GM12878 (cell line): ENCODE results near the gene LMAN1L. TPM values are rescaled to one million over a fixed set of nuclear protein-coding genes. Genes with fewer than 3 reads are reported as not detected.

Experiments
- BACH1 ChIP-seq: fragments of 450-650 bp; IDR thresholded peaks from 2 replicates; pipeline ENCODE4 v1.6.1; 2017; ENCODE audit warnings: mild to moderate bottlenecking, borderline replicate concordance
- BMI1 ChIP-seq: fragments of 450-650 bp; IDR thresholded peaks from 2 replicates; pipeline ENCODE4 v1.6.1; 2016; ENCODE audit warnings: mild to moderate bottlenecking, moderate library complexity, borderline replicate concordance
- CHD1 ChIP-seq: IDR thresholded peaks from 2 replicates; pipeline ENCODE4 v1.6.1; 2012; ENCODE audit warnings: low read depth, low read length, improper control_type of control experiment
- CHD4 ChIP-seq: fragments of 200-600 bp; sonication (generic); IDR thresholded peaks from 2 replicates; pipeline ENCODE4 v1.6.1; 2016; ENCODE audit warnings: mild to moderate bottlenecking
- CREM ChIP-seq: IDR thresholded peaks from 2 replicates; pipeline ENCODE4 v1.6.1; 2014; ENCODE audit warnings: antibody characterized with exemption, low read depth
- CTCF ChIP-seq, 3 experiments: IDR thresholded peaks in 2 of 3; conservative IDR thresholded peaks in 1 of 3; 2 replicates each; pipeline ENCODE4 v1.5.1; 2011; ENCODE audit warnings: low read depth in 3 of 3, low read length in 3 of 3, mild to moderate bottlenecking in 3 of 3, control low read depth in 2 of 3, moderate library complexity in 2 of 3, inconsistent platforms in 1 of 3, mixed read lengths in 1 of 3; ENCODE audit not compliant: control insufficient read depth in 2 of 3, insufficient read depth in 1 of 3; ENCODE audit errors: extremely low read depth in 1 of 3
- GATAD2B ChIP-seq: fragments of 450-650 bp; conservative IDR thresholded peaks from 2 replicates; pipeline ENCODE4 v1.6.1; 2017; ENCODE audit warnings: low read depth, mild to moderate bottlenecking, moderate library complexity
- HSF1 ChIP-seq: fragments of 150-350 bp; IDR thresholded peaks from 2 replicates; pipeline ENCODE4 v1.6.1; 2014; ENCODE audit warnings: mild to moderate bottlenecking, low read depth, low read length
- IKZF2 ChIP-seq, 2 experiments: fragments of 450-650 bp; IDR thresholded peaks; 2 replicates each; pipeline ENCODE4 v1.6.1; 2017; ENCODE audit warnings: mild to moderate bottlenecking in 2 of 2, moderate library complexity in 2 of 2
- IRF3 ChIP-seq: fragments of 450-650 bp; IDR thresholded peaks from 2 replicates; pipeline ENCODE4 v1.6.1; 2014; ENCODE audit warnings: mild to moderate bottlenecking
- LARP7 ChIP-seq: fragments of 450-650 bp; IDR thresholded peaks from 2 replicates; pipeline ENCODE4 v1.6.1; 2017; ENCODE audit warnings: mild to moderate bottlenecking
- MTA3 ChIP-seq: IDR thresholded peaks from 2 replicates; pipeline ENCODE4 v1.6.1; 2012; ENCODE audit warnings: low read length, inconsistent platforms, borderline replicate concordance
- NFIC ChIP-seq: IDR thresholded peaks from 2 replicates; pipeline ENCODE4 v1.6.1; 2012; ENCODE audit warnings: low read depth, mild to moderate bottlenecking, inconsistent platforms, low read length, moderate library complexity
- NFXL1 ChIP-seq: fragments of 450-650 bp; IDR thresholded peaks from 2 replicates; pipeline ENCODE4 v1.6.1; 2017; ENCODE audit warnings: antibody characterized with exemption, mild to moderate bottlenecking, borderline replicate concordance
- PML ChIP-seq: IDR thresholded peaks from 2 replicates; pipeline ENCODE4 v1.6.1; 2012; ENCODE audit warnings: low read length, inconsistent platforms
- POLR2A ChIP-seq: IDR thresholded peaks from 2 replicates; pipeline ENCODE4 v1.6.1; 2011; ENCODE audit warnings: low read depth, mild to moderate bottlenecking, low read length
- SPI1 ChIP-seq: IDR thresholded peaks from 2 replicates; pipeline ENCODE4 v1.6.1; 2011; ENCODE audit warnings: low read depth, mild to moderate bottlenecking, low read length, moderate library complexity, borderline replicate concordance; ENCODE audit not compliant: insufficient read depth
- SREBF2 ChIP-seq: IDR thresholded peaks from 2 replicates; pipeline ENCODE4 v1.6.1; 2012; ENCODE audit warnings: mild to moderate bottlenecking, low read length
- ZBTB11 ChIP-seq: fragments of 450-650 bp; formaldehyde crosslinking; IDR thresholded peaks from 2 replicates; pipeline ENCODE4 v1.5.0; 2022; ENCODE audit warnings: mild to moderate bottlenecking, missing genetic modification characterization
- ZBTB33 ChIP-seq: fragments of 450-650 bp; IDR thresholded peaks from 2 replicates; pipeline ENCODE4 v1.6.1; 2017; ENCODE audit warnings: mild to moderate bottlenecking
- polyA plus RNA-seq, 11 experiments: library from polyadenylated mRNA; depleted of rRNA in 4 of 11; unstranded in 6 of 11; stranded (reverse) in 5 of 11; fragments of >200 nt; fragmentation: Nextera tagmentation in 4 of 11; fragmentation: Illumina TruSeq in 1 of 11; extraction: Ambion mirVana in 4 of 11; extraction: Trizol in 1 of 11; gene quantifications; 1 replicate in 1 of 11; 2 replicates in 10 of 11; pipeline versions ENCODE4 v1.2.1 to v1.2.3, GENCODE V29; 2011 to 2016; ENCODE audit warnings: inconsistent platforms in 2 of 11, missing spikeins in 2 of 11, low read depth in 1 of 11
- total RNA-seq, 4 experiments: library from RNA; depleted of rRNA in 3 of 4; stranded (reverse); fragments of >200 nt in 3 of 4; fragmentation: Illumina TruSeq in 1 of 4; extraction: Trizol in 1 of 4; gene quantifications; 2 replicates each; pipeline versions ENCODE4 v1.2.1 to v1.2.3, GENCODE V29; 2013 to 2021

The LMAN1L gene
- total and polyA plus RNA-seq, 10 of the 15 experiments (the other 5 are each of a cell fraction or from before 2014, with no cell fraction given) = not detected

- TF ChIP-seq CTCF (IDR thresholded peaks at IDR 0.05 in 2 of 3, conservative IDR thresholded peaks at IDR 0.05 in 1 of 3; ENCODE audit: control insufficient read depth in 2 of 3, extremely low read depth in 1 of 3, insufficient read depth in 1 of 3, low read depth in 3 of 3, low read length in 3 of 3) (peak; percentile 52 to 62 (median 62); a peak in 5 of 6 replicates), HSF1 (no peak), NFXL1 (0 out of 2 replicates have a peak, but pooled peaks have one; percentile 4), BMI1 (no peak; the same call in 1 of the 2 replicates), PML (no peak), GATAD2B (peak; percentile 81), CREM (no peak), POLR2A (peak; percentile 78), BACH1 (peak; percentile 68; the same call in 1 of the 2 replicates), SPI1 (peak; percentile 23; the same call in 1 of the 2 replicates), SREBF2 (no peak), MTA3 (no peak), IKZF2 (IDR thresholded peaks at IDR 0.05) (no peak; a peak in 2 of 4 replicates), LARP7 (peak; percentile 74; the same call in 1 of the 2 replicates), CHD4 (0 out of 2 replicates have a peak, but pooled peaks have one; percentile 54), IRF3 (no peak), NFIC (no peak), ZBTB33 (no peak; the same call in 1 of the 2 replicates), CHD1 (no peak), ZBTB11 (no peak)
Measured at GRCh38 chr15:74781431-74782258, 31.0 kb upstream of the LMAN1L start, which contains the start of gene CSK (continued).
